HepG2 (cell line): ENCODE results near the gene CACNA1H. TPM values are rescaled to one million over a fixed set of nuclear protein-coding genes. Genes with fewer than 3 reads are reported as not detected.

ENCODE experiments used
- CC2D1A ChIP-seq: sonication (generic); formaldehyde crosslinking; IDR thresholded peaks from 2 replicates; pipeline ENCODE4 v1.8.1; 2023; ENCODE audit warnings: mild to moderate bottlenecking, missing genetic modification reagents
- E2F2 ChIP-seq: sonication (generic); formaldehyde crosslinking; IDR thresholded peaks from 2 replicates; pipeline ENCODE4 v1.4.0; 2020; ENCODE audit warnings: missing genetic modification reagents, borderline replicate concordance
- FIP1L1 ChIP-seq: fragments of 200-400 bp; formaldehyde crosslinking; IDR thresholded peaks from 2 replicates; pipeline ENCODE4 v1.6.1; 2018; ENCODE audit warnings: low read depth, mild to moderate bottlenecking, low read length, moderate library complexity, borderline replicate concordance; ENCODE audit not compliant: insufficient read depth
- HNRNPL ChIP-seq: fragments of 200-400 bp; formaldehyde crosslinking; IDR thresholded peaks from 2 replicates; pipeline ENCODE4 v1.6.1; 2017; ENCODE audit warnings: mild to moderate bottlenecking, low read depth, low read length
- HNRNPLL ChIP-seq: fragments of 200-400 bp; formaldehyde crosslinking; IDR thresholded peaks from 2 replicates; pipeline ENCODE4 v1.6.1; 2017; ENCODE audit warnings: mild to moderate bottlenecking, low read depth, low read length; ENCODE audit not compliant: poor library complexity, severe bottlenecking
- IKZF5 ChIP-seq: IDR thresholded peaks from 2 replicates; pipeline ENCODE4 v1.6.1; 2018; ENCODE audit warnings: missing genetic modification reagents, mild to moderate bottlenecking, missing compliant biosample characterization
- MTA3 ChIP-seq: sonication (generic); formaldehyde crosslinking; IDR thresholded peaks from 2 replicates; pipeline ENCODE4 v1.4.0; 2020; ENCODE audit warnings: missing genetic modification reagents
- PHF20 ChIP-seq: sonication (generic); formaldehyde crosslinking; IDR thresholded peaks from 2 replicates; pipeline ENCODE4 v1.5.0; 2020; ENCODE audit warnings: mild to moderate bottlenecking, missing genetic modification reagents
- PRMT3 ChIP-seq: sonication (generic); formaldehyde crosslinking; IDR thresholded peaks from 2 replicates; pipeline ENCODE4 v1.8.1; 2022; ENCODE audit warnings: low read depth, mild to moderate bottlenecking, moderate library complexity, missing genetic modification reagents, borderline replicate concordance
- RFX5 ChIP-seq: IDR thresholded peaks from 2 replicates; pipeline ENCODE4 v1.6.1; 2011; ENCODE audit warnings: low read depth, low read length, improper control_type of control experiment
- RXRB ChIP-seq: IDR thresholded peaks from 2 replicates; pipeline ENCODE4 v1.6.1; 2016; ENCODE audit warnings: borderline replicate concordance, missing genetic modification reagents, missing compliant biosample characterization
- SAFB2 ChIP-seq: sonication (generic); formaldehyde crosslinking; IDR thresholded peaks from 2 replicates; pipeline ENCODE4 v1.5.1; 2020; ENCODE audit warnings: missing genetic modification reagents, low read depth, mild to moderate bottlenecking, borderline replicate concordance
- SOX5 ChIP-seq: IDR thresholded peaks from 2 replicates; pipeline ENCODE4 v1.6.1; 2016; ENCODE audit warnings: borderline replicate concordance
- SRSF4 ChIP-seq: fragments of 200-400 bp; formaldehyde crosslinking; IDR thresholded peaks from one replicate; pipeline ENCODE4 v1.6.1; 2018; ENCODE audit warnings: mild to moderate bottlenecking, low read depth, low read length, moderate library complexity; ENCODE audit not compliant: poor library complexity, severe bottlenecking
- TEAD2 ChIP-seq: sonication (generic); formaldehyde crosslinking; IDR thresholded peaks from 2 replicates; pipeline ENCODE4 v1.9.0; 2021; ENCODE audit warnings: missing genetic modification reagents
- THAP11 ChIP-seq: IDR thresholded peaks from 2 replicates; pipeline ENCODE4 v1.6.1; 2016; ENCODE audit warnings: missing biosample characterization, missing genetic modification reagents
- UBTF ChIP-seq: sonication (generic); formaldehyde crosslinking; IDR thresholded peaks from 2 replicates; pipeline ENCODE4 v1.4.0; 2020; ENCODE audit warnings: mild to moderate bottlenecking, missing genetic modification reagents
- ZFP36L1 ChIP-seq: sonication (generic); formaldehyde crosslinking; IDR thresholded peaks from 2 replicates; pipeline ENCODE4 v1.8.0; 2022; ENCODE audit warnings: mild to moderate bottlenecking, missing genetic modification reagents, moderate library complexity
- ZNF3 ChIP-seq: IDR thresholded peaks from 2 replicates; pipeline ENCODE4 v1.7.0; 2017; ENCODE audit warnings: inconsistent platforms
- ZNF451 ChIP-seq: sonication (generic); formaldehyde crosslinking; IDR thresholded peaks from 2 replicates; pipeline ENCODE4 v1.5.0; 2020; ENCODE audit warnings: mild to moderate bottlenecking, missing genetic modification reagents
- ZNF609 ChIP-seq: sonication (generic); formaldehyde crosslinking; IDR thresholded peaks from 2 replicates; pipeline ENCODE4 v1.4.0; 2020; ENCODE audit warnings: mild to moderate bottlenecking, missing genetic modification reagents, borderline replicate concordance
- ZNF878 ChIP-seq: sonication (generic); formaldehyde crosslinking; IDR thresholded peaks from 2 replicates; pipeline ENCODE4 v1.8.1; 2023; ENCODE audit warnings: mild to moderate bottlenecking, missing genetic modification reagents, moderate library complexity
- polyA plus RNA-seq, 8 experiments: library from polyadenylated mRNA; depleted of rRNA in 3 of 8; stranded (reverse) in 7 of 8; unstranded in 1 of 8; fragments of >200 nt; fragmentation: Illumina TruSeq in 4 of 8; extraction: Trizol in 4 of 8; gene quantifications; 2 replicates each; pipeline versions ENCODE4 v1.2.1 to v1.2.3, GENCODE V29; 2011 to 2016; ENCODE audit warnings: low read depth in 4 of 8, missing spikeins in 1 of 8, mixed read lengths in 1 of 8; ENCODE audit not compliant: insufficient read depth in 1 of 8
- total RNA-seq, 5 experiments: library from RNA; depleted of rRNA; stranded (reverse); fragments of >200 nt; fragmentation: Illumina TruSeq; extraction: Trizol; gene quantifications; 2 replicates each; pipeline ENCODE4 v1.2.3, GENCODE V29; 2016; ENCODE audit warnings: low read depth in 1 of 5

CACNA1H gene
- total and polyA plus RNA-seq, 2 of the 13 experiments (the other 11 are each of a cell fraction or from before 2014, with no cell fraction given), result 0.40 to 1.8 TPM

- TF ChIP-seq ZNF609 (CRISPR knock-in tag) (no peak), E2F2 (CRISPR knock-in tag) (no peak), IKZF5 (CRISPR knock-in tag) (peak; percentile 80), ZFP36L1 (CRISPR knock-in tag) (no peak; the same call in 1 of the 2 replicates), ZNF878 (CRISPR knock-in tag) (no peak), FIP1L1 (no peak), HNRNPLL (peak; percentile 20), HNRNPL (no peak), RXRB (peak; percentile 83), MTA3 (CRISPR knock-in tag) (no peak), ZNF3 (CRISPR knock-in tag) (no peak), UBTF (CRISPR knock-in tag) (peak; percentile 25; the same call in 1 of the 2 replicates), CC2D1A (CRISPR knock-in tag) (no peak), ZNF451 (CRISPR knock-in tag) (no peak), PRMT3 (CRISPR knock-in tag) (no peak), PHF20 (CRISPR knock-in tag) (no peak), THAP11 (CRISPR knock-in tag) (peak; percentile 50; the same call in 1 of the 2 replicates), TEAD2 (CRISPR knock-in tag) (no peak), SRSF4 (no peak), SAFB2 (CRISPR knock-in tag) (no peak), RFX5 (no peak), SOX5 (CRISPR knock-in tag) (peak; percentile 51; the same call in 1 of the 2 replicates)
These were observed 15.3 kb upstream of the CACNA1H start (continued) for GRCh38 chr16:1137604-1138003.
